Measurements from ENCODE around the gene DNM3.
A peak's percentile ranks its signal among the peaks of the same experiment; 100 is the strongest.

DNM3 gene

GRCh38 chr1:171995573-171995972 is 154.3 kb downstream of the DNM3 start:
- H3K4me3 ChIP-seq (ENCODE audit: low read depth, low read length) = no peak overlapping the region
- TF ChIP-seq CTCF (IDR thresholded peaks at IDR 0.05; ENCODE audit: insufficient read depth, low read depth, low read length, missing control alignments) = no peak
- DNase-seq (ENCODE audit: low read depth) = no peak

- DNase-seq (ENCODE audit: low read depth) = no peak
- H3K4me3 ChIP-seq (ENCODE audit: low read depth, low read length) = no peak overlapping the region
- TF ChIP-seq CTCF (IDR thresholded peaks at IDR 0.05; ENCODE audit: insufficient read depth, low read depth, low read length, missing control alignments) = no peak
These were observed 156.6 kb downstream of the DNM3 start for GRCh38 chr1:171997936-171998335.

- DNase-seq (ENCODE audit: low read depth) = no peak
- no peak for TF ChIP-seq CTCF (IDR thresholded peaks at IDR 0.05; ENCODE audit: insufficient read depth, low read depth, low read length, missing control alignments)
- no peak overlapping the region for H3K4me3 ChIP-seq (ENCODE audit: low read depth, low read length)
These were observed 157.4 kb downstream of the DNM3 start for GRCh38 chr1:171998711-171999110.

- TF ChIP-seq CTCF (IDR thresholded peaks at IDR 0.05; ENCODE audit: insufficient read depth, low read depth, low read length, missing control alignments) = no peak
- DNase-seq (ENCODE audit: low read depth) = no peak
- no peak overlapping the region for H3K4me3 ChIP-seq (ENCODE audit: low read depth, low read length)
These were observed 158.5 kb downstream of the DNM3 start for GRCh38 chr1:171999756-172000155.

- DNase-seq (ENCODE audit: low read depth) = no peak
- H3K4me3 ChIP-seq (ENCODE audit: low read depth, low read length) = no peak overlapping the region
- TF ChIP-seq CTCF (IDR thresholded peaks at IDR 0.05; ENCODE audit: insufficient read depth, low read depth, low read length, missing control alignments) = no peak
These were observed 160.0 kb downstream of the DNM3 start for GRCh38 chr1:172001288-172001687.

GRCh38 chr1:172002725-172003345 is 161.5 kb downstream of the DNM3 start:
- TF ChIP-seq CTCF (IDR thresholded peaks at IDR 0.05; ENCODE audit: insufficient read depth, low read depth, low read length, missing control alignments) = peak; percentile 68
- no peak overlapping the region for H3K4me3 ChIP-seq (ENCODE audit: low read depth, low read length)
- DNase-seq (ENCODE audit: low read depth) = peak; percentile 81
